Lower leg skin (tissue), 4 donors: ENCODE measurements around the gene LRRFIP1. TPM values are rescaled to one million over a fixed set of nuclear protein-coding genes. Genes with fewer than 3 reads are reported as not detected.

ENCODE experiments used
- DNase-seq, 2 donors: peaks; one replicate each; pipeline ENCODE4 v3.0.0-alpha.2; 2019; ENCODE audit warnings: low spot score in 2 of 2
- H3K4me3 ChIP-seq: fragments of 200-600 bp; sonication (generic); 2 replicates; pipeline ENCODE4 v1.5.1; 2017; ENCODE audit warnings: mild to moderate bottlenecking, low read depth; ENCODE audit not compliant: poor library complexity, severe bottlenecking
- CTCF ChIP-seq, 3 donors: fragments of 450-650 bp; IDR thresholded peaks; one replicate each; pipeline ENCODE4 v1.5.1; 2016; ENCODE audit warnings: antibody characterized with exemption in 3 of 3, mild to moderate bottlenecking in 3 of 3, moderate library complexity in 2 of 3
- POLR2A ChIP-seq, 2 donors: fragments of 450-650 bp; IDR thresholded peaks; one replicate each; pipeline ENCODE4 v1.6.1; 2016 to 2017; ENCODE audit warnings: antibody characterized with exemption in 2 of 2, mild to moderate bottlenecking in 1 of 2, moderate library complexity in 1 of 2
- WGBS, 2 donors: methylation state at CpG; one replicate each; pipeline ENCODE4 v1.1.5; 2018; 5-methylcytosine and 5-hydroxymethylcytosine counted together
- intact Hi-C: fragments of 100-400 bp; cut with DNase I; formaldehyde crosslinking; loops from one replicate; pipeline ENCODE4 v1.15.0; 2023; ENCODE audit warnings: low total_unique reads
- total RNA-seq, 4 donors: library from RNA; depleted of rRNA; stranded (reverse); fragments of >200 nt; gene quantifications; one replicate each; pipeline ENCODE4 v1.1.0, GENCODE V29; 2016

Gene LRRFIP1
- total RNA-seq, 4 donors from 2014 or later = 45.5 to 88.0 (median 67.5) TPM

DNA sequence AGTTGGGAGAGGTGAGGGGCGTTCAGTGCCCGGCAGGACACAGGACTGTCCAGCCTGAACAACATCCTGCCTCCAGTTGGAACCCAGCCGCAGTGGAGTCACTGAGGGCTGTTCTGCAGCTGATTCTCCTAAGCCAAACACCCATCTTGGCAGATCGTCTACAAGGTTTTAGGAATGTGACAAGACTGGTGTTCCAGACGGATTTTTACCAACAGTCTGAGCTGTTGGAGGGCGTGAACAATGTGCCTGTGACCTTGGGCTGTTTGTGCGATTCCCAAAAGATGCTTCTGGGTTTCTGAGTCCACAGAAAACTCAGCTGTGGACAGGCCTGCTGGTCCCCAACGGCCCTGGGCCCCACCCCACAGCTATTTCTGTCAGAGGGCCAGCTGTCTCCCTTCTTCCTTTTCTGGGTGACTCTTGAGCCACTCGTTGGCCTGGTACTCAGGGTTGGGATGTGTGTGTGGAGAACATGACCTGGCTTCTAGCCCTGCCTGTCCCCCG is 5.7 kb downstream of the LRRFIP1 start:
- no peak for TF ChIP-seq CTCF (IDR thresholded peaks at IDR 0.05)
- TF ChIP-seq POLR2A (IDR thresholded peaks at IDR 0.05) = no peak
- intact Hi-C loops = no loop called here
- H3K4me3 ChIP-seq = no peak overlapping the region
- peak in 1 of 2 donors; percentile 70 for DNase-seq
- 66% methylated on average over 10 of the region's 10 CpGs for WGBS, 2 donors

DNA sequence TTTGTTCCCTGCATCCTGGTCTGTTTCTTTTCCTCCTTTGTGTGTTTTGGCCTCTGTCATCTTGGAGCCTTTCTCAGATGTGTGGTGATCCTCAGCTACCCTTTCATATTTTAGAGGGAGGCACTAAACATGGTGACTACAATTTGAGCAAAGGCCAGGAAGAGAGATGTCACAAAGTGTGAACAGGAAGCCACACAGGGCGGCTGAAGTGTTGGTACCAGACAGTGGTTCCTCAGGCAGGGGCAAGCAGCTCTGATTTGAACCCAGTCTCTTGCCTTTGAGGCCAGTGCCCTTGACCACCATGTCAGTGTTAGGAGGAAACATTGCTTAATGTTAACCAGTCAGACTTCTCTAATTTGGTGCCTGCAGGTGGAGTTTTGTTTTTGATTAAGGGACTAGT is 9.2 kb downstream of the LRRFIP1 start:
- intact Hi-C loops = no loop called here
- no peak overlapping the region for H3K4me3 ChIP-seq
- 82 to 100% methylated on average over 1 of the region's 1 CpG for WGBS, 2 donors
- no peak for DNase-seq
- TF ChIP-seq CTCF (IDR thresholded peaks at IDR 0.05) (no peak), POLR2A (IDR thresholded peaks at IDR 0.05) (no peak)

GRCh38 chr2:237637429-237638135 is 10.2 kb downstream of the LRRFIP1 start:
- intact Hi-C loops = no loop called here
- DNase-seq = no peak
- TF ChIP-seq POLR2A (IDR thresholded peaks at IDR 0.05) (no peak), CTCF (IDR thresholded peaks at IDR 0.05) (no peak)
- WGBS, 2 donors = 80% methylated on average over 3 of the region's 3 CpGs
- no peak overlapping the region for H3K4me3 ChIP-seq

DNA sequence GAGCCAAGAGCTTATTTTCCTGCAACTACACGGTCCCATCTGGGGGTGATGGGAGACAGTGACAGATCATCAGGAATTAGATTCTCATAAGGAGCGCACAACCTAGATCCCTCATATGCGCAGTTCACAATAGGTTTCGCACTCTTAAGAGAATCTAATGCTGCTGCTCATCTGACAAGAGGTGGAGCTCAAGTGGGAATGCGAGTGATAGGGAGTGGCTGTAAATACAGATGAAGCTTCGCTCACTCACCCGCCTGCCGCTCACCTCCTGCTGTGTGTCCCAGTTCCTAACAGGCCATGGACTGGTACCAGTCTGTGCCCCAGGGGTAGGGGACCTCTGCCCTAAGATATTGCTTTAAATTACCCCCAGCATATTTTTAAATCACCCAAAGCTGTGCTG is 10.8 kb downstream of the LRRFIP1 start:
- TF ChIP-seq POLR2A (IDR thresholded peaks at IDR 0.05) (no peak), CTCF (IDR thresholded peaks at IDR 0.05) (no peak)
- WGBS, 2 donors = 88% methylated on average over 8 of the region's 8 CpGs
- DNase-seq = no peak
- intact Hi-C loops = no loop called here
- no peak overlapping the region for H3K4me3 ChIP-seq

DNA sequence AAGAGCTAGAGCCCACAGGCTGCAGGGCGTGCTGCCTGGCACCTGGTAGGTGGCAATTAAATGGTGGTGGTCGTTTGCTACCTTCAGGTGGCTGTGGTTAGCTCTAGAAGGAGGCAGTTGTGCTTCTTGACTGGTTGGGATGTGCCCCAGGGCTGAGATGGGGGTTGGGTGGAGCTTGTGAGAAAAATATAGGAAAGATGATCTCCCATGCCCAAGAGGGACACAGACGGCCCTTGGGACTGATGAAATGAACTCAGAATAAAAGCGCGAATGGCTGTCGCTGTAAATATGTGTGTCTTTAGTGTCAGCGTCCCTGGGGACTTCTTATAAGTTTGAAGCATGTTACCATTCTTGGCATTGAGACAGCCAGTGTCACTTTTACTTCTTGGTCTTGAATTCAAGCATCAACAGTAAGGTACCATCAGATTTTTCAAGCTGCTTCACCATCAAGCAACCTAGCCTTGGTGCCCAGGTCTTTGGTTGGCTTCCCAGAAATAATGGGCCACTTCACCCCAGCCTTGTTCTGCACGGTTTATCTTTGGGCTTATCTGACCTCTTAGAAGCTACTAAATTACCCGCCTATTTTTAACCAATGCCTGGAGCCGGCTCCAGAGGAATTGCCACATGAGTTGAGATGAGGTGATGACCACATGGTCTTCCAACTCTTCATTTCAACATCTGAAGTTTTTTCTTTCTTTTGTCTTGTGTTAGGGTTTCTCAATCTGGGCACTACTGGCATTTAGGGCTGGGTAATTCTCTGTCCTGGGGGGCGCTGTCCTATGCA is 11.9 kb downstream of the LRRFIP1 start:
- TF ChIP-seq CTCF (IDR thresholded peaks at IDR 0.05) (no peak), POLR2A (IDR thresholded peaks at IDR 0.05) (no peak)
- no peak overlapping the region for H3K4me3 ChIP-seq
- no peak for DNase-seq
- WGBS, 2 donors = 74 to 76% methylated on average over 11 of the region's 11 CpGs
- intact Hi-C loops = no loop called here
